ENCODE measurements around the gene PI16.

DNA sequence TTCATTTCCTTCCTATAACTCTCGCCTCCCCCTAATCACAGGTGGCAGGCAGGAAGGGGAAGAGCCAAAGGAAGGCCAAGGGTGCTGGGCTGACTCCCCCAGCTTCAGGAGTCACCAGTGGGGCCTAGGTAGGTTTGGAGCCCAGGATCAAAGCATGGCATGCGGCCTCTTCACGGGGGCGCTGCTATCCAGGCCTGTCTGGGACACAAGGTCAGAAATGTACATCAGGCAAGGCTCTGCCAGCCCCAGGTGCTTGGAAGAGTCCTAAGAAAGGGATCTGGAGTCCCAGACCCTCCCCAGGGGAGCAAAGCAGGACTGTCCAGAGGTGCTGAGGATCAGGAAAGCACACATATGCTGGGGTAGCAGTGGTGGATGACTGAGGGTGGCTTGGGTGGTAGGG is 10.4 kb downstream of the PI16 start:
- TF ChIP-seq CTCF (IDR thresholded peaks at IDR 0.05) (no peak), POLR2A (IDR thresholded peaks at IDR 0.05) (no peak), EP300 (IDR thresholded peaks at IDR 0.05) (no peak)

Data from ovary (tissue), 3 donors.